ENCODE data around the gene MTUS2. TPM values are rescaled to one million over a fixed set of nuclear protein-coding genes. Genes with fewer than 3 reads are reported as not detected.

MTUS2 gene
- polyA plus RNA-seq, 1 donor from 2014 or later: 4.4 TPM

GRCh38 chr13:28922341-28922740 lies 102.2 kb downstream of the MTUS2 start:
- no peaks in the 10 kb centered on the region for H3K79me2 ChIP-seq (replicated peaks; ENCODE audit: insufficient read depth, low read length)
- H3K9ac ChIP-seq (ENCODE audit: low read length): no peak overlapping the region
- no peaks in the 10 kb centered on the region for H3K36me3 ChIP-seq (ENCODE audit: insufficient read depth, low read length)
- no peak overlapping the region for H3K4me3 ChIP-seq (ENCODE audit: low read length)
- H3K27ac ChIP-seq (ENCODE audit: low read length): no peak overlapping the region
- H2AFZ ChIP-seq (ENCODE audit: low read depth, low read length): no peak overlapping the region
- H3K9me2 ChIP-seq (ENCODE audit: insufficient read depth, low read length): no peaks in the 10 kb centered on the region
- no peak overlapping the region for H3K4me2 ChIP-seq (ENCODE audit: low read length)
- no peaks in the 10 kb centered on the region for H3K27me3 ChIP-seq (ENCODE audit: insufficient read depth, low read depth, low read length)
- H4K20me1 ChIP-seq (ENCODE audit: insufficient read depth): no peaks in the 10 kb centered on the region
- H3F3A ChIP-seq (ENCODE audit: insufficient read depth, low read length, poor library complexity, severe bottlenecking): no peaks in the 10 kb centered on the region
- no peaks in the 10 kb centered on the region for H3K9me3 ChIP-seq (ENCODE audit: low read length)
- no peak for TF ChIP-seq POLR2AphosphoS5 (IDR thresholded peaks at IDR 0.05)
- TF ChIP-seq MXI1 (conservative IDR thresholded peaks at IDR 0.05; ENCODE audit: poor library complexity, severe bottlenecking): no peak
- no peak for TF ChIP-seq SMC3 (conservative IDR thresholded peaks at IDR 0.05; ENCODE audit: poor library complexity)
- TF ChIP-seq EZH2 (IDR thresholded peaks at IDR 0.05; ENCODE audit: borderline replicate concordance, insufficient read depth, low read length, poor library complexity, severe bottlenecking): no peak

GRCh38 chr13:28935104-28935503 lies 115.0 kb downstream of the MTUS2 start:
- H3K27me3 ChIP-seq (ENCODE audit: insufficient read depth, low read depth, low read length): no peaks in the 10 kb centered on the region
- H3K79me2 ChIP-seq (replicated peaks; ENCODE audit: insufficient read depth, low read length): no peaks in the 10 kb centered on the region
- no peak for TF ChIP-seq CTCF (IDR thresholded peaks at IDR 0.05; ENCODE audit: poor library complexity, severe bottlenecking)
- TF ChIP-seq EP300 (conservative IDR thresholded peaks at IDR 0.05; ENCODE audit: poor library complexity, severe bottlenecking): no peak
- no peak for TF ChIP-seq POLR2AphosphoS5 (IDR thresholded peaks at IDR 0.05)
- TF ChIP-seq MXI1 (conservative IDR thresholded peaks at IDR 0.05; ENCODE audit: poor library complexity, severe bottlenecking): no peak
- TF ChIP-seq RAD21 (conservative IDR thresholded peaks at IDR 0.05): no peak
- no peak for TF ChIP-seq EZH2 (IDR thresholded peaks at IDR 0.05; ENCODE audit: borderline replicate concordance, insufficient read depth, low read length, poor library complexity, severe bottlenecking)
- no peak for TF ChIP-seq REST (IDR thresholded peaks at IDR 0.05; ENCODE audit: borderline replicate concordance)
- TF ChIP-seq TAF1 (IDR thresholded peaks at IDR 0.05; ENCODE audit: low read depth): no peak
- TF ChIP-seq SMC3 (conservative IDR thresholded peaks at IDR 0.05; ENCODE audit: poor library complexity): no peak
- no peaks in the 10 kb centered on the region for H3K9me3 ChIP-seq (ENCODE audit: low read length)
- H3F3A ChIP-seq (ENCODE audit: insufficient read depth, low read length, poor library complexity, severe bottlenecking): no peaks in the 10 kb centered on the region
- no peak overlapping the region for H3K9ac ChIP-seq (ENCODE audit: low read length)
- H2AFZ ChIP-seq (ENCODE audit: low read depth, low read length): no peak overlapping the region
- no peaks in the 10 kb centered on the region for H3K9me2 ChIP-seq (ENCODE audit: insufficient read depth, low read length)
- no peak overlapping the region for H3K4me3 ChIP-seq (ENCODE audit: low read length)
- no peak overlapping the region for H3K4me2 ChIP-seq (ENCODE audit: low read length)
- no peaks in the 10 kb centered on the region for H3K36me3 ChIP-seq (ENCODE audit: insufficient read depth, low read length)
- H4K20me1 ChIP-seq (ENCODE audit: insufficient read depth): no peaks in the 10 kb centered on the region
- no peak overlapping the region for H3K27ac ChIP-seq (ENCODE audit: low read length)

Measured in neural cell (in vitro differentiated cells).